ENCODE results near the gene PRR7.

DNA sequence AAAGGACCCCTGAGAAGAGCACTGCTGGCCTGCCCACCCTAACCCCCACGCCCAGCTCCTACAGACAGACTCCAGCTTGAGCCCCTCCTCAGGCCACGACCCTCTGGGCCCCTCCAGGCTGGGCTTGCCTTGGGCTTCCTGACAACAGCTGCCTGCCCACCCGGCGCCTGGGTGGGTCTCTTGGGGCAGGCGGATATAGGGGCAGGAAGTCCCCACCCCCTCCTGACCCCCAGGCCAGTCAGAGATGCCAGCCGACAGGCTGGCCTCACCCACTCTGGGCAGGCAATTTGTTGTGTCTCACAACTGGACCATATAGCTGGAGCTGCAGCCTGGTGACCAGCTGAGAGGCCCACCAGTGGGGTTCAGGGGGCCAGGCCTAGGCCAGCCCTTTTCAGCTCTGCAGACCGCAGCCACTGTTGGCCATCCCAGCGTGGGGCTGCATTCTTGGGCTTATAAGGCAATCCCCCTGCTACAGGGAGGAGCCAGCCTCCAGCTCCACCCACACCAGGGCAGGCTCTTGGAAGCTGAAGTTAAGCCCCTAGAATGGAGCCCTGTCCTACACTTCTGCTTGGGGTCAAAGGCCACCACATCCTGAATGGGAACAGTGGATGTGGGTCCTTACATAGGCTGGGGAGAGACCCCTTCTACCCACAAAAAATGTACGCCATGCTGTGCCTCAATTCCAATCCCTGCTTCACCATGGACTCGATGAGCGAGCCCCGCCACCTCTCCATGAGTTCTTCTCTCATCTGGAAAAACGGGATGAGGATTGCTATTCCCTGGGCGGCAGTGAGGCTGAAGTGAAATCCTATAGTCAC is 48.8 kb downstream of the PRR7 start:
- TF ChIP-seq, protein P1, sequence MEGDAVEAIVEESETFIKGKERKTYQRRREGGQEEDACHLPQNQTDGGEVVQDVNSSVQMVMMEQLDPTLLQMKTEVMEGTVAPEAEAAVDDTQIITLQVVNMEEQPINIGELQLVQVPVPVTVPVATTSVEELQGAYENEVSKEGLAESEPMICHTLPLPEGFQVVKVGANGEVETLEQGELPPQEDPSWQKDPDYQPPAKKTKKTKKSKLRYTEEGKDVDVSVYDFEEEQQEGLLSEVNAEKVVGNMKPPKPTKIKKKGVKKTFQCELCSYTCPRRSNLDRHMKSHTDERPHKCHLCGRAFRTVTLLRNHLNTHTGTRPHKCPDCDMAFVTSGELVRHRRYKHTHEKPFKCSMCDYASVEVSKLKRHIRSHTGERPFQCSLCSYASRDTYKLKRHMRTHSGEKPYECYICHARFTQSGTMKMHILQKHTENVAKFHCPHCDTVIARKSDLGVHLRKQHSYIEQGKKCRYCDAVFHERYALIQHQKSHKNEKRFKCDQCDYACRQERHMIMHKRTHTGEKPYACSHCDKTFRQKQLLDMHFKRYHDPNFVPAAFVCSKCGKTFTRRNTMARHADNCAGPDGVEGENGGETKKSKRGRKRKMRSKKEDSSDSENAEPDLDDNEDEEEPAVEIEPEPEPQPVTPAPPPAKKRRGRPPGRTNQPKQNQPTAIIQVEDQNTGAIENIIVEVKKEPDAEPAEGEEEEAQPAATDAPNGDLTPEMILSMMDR (IDR thresholded peaks at IDR 0.05; ENCODE audit: low read length), result peak; percentile 2; the same call in 1 of the 2 replicates
- TF ChIP-seq EZH2 (IDR thresholded peaks at IDR 0.05; ENCODE audit: borderline replicate concordance, low read length), result no peak
